NCI-H526 (cell line): ENCODE measurements around the gene COX19.

ENCODE experiments used
- DNase-seq, 2 experiments: peaks; one replicate each; lab custom pipeline; 2025; lab: John Stamatoyannopoulos, UW

Gene COX19, protein sequence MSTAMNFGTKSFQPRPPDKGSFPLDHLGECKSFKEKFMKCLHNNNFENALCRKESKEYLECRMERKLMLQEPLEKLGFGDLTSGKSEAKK

DNA sequence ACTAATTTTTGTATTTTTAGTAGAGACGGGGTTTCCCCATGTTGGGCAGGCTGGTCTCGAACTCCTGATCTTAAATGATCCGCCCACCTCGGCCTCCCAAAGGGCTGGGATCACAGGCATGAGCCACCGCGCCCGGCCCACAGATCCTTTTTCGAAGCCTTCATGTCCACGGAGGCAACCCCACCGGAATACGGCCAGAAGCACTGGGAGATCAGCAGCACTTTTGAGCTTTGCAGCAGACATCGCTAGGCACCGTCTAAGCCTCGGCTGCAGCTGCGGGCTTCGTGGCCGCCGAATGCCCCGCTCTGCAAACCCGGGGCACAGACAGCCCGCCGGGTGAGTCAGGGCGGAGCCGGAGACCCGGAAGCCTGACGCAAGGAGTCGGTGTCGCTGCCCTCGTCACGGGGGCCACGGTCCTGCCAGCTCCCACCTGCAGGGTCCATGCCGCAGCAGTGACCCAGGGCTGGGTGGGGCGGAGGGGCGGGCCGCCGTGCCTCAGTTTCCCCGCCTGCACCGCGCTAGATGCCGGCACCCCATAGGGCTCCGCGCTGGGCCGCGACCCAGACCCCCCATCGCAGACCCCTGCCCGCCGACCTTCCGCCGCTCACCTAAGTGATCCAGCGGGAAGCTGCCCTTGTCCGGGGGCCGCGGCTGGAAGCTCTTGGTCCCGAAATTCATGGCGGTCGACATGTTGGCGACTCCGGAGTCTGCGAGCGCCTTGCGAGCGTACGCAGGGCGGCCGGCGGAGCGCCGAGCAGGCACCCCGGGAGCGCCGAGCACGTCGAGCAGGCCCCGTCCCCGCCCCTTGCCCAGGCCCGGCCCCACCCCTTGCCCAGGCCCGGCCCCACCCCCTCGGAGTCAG is at the start of gene COX19:
Gene COX19, minus strand, starts transcription at position 730 of the 862 bp plus-strand sequence. Its CDS starts 40 bp downstream, at position 690.
- peak; percentile 42 to 93 for DNase-seq

DNA sequence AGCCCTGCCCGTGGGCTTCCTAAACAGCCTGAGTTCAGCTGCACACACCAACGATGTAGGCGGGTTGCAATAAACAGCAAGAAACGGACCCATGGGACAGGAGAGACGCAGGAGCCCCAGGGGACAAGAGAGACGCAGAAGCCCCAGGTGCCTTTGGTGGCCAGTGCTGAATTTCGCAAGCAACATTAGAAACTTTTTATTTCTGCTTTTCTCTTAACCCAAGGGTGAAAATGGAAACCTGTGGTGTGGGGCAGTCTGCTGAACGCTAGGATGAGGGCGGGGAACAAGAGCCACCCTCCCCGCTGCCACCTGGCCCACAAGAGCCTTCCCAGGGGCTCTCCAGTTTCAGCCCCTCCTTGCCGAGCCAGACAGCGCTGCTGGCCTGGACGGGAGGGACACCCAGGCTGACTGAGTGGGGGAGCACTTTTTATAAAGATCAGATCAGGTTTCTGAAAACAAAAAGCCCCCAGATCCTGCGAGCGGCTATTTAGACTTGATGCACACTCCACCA is 49.0 kb upstream of the COX19 start:
- no peak for DNase-seq

DNA sequence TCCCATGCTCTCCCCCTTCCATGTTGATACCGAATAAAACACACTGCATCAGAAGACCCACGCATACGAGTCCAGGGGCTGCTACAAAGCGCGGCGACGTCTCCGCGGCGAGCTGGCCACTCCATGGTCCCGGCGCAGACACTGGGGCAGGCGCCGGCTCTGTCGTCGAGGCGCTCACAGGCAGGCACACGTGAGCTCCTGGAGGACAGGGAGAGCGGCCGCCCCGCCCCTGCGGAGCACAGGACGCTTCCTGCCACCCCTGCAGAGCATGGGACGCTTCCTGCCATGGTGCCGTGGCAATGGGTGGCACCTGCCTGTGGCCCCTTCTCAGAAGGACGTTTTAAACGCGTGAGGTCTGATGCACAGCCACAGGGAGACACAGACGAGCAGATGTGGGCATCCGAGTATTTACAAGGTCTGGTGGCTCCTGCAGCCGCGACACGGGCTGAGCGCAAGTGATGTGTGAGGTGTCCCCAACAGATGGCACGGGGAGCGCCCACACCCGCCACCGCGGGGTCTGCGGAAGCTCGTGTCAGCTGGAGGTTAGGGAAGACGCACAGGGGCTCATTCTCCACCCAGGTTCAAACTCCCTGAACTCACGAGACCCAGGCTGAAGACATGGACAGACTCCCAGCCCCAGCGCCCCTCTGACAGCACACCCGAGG is 47.6 kb upstream of the COX19 start:
- no peak for DNase-seq

DNA sequence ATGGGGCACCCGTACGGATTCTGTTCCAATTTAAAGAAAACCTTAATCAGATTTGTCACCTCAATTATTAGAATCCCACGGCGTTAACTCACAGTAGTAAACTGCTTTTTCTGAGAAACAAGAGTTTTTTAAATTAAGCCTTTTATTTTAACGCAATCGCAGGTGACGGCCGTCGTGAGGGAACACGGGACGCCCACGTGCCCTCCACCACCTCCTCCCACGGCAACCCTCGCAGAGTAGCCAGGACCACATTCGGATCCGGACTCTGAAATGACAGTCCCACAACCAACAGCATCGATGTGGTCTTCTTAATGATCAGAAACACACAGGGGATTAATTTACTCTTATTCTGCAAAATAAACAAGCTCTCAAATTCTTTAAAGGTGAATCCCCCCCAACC is 47.0 kb upstream of the COX19 start:
- no peak for DNase-seq

DNA sequence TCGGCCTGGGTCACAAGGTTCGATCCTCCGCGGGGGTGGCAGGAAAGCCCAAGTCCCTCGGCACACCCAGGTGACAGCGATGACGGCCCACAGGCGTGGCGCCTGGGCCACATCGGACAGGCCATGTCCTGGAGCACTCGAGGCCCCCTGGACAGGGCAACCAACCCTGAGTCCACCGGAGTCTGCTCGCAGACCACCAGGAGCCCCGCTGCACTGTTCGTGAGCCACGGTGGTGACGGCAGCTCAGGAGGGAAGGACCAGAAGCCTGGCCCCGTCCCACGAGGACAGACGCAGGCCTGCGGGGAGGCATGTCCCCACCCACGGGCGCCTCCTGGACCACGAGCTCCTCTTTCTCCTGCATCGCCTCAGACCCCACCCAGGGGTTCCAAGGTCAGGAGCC is 46.6 kb upstream of the COX19 start:
- no peak for DNase-seq

DNA sequence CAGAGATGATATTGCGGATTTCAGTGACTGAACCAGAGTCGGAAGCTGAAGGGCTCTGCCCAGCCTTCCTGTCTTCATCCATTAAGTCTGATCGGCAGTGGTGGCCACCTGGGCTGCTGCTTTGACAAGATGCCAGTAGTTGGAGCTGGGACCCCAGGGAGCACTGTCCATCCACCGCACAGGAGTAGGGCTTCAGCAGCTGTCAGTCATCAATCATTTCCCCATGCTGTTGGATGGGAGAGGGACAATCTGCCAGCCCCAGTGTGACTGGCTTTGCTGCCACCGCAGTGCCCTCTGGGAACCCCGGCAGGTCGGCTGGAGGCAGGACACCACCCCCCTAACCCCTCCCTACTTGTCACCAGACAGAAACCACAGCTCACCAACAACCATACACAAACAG is 46.0 kb upstream of the COX19 start:
- no peak for DNase-seq

DNA sequence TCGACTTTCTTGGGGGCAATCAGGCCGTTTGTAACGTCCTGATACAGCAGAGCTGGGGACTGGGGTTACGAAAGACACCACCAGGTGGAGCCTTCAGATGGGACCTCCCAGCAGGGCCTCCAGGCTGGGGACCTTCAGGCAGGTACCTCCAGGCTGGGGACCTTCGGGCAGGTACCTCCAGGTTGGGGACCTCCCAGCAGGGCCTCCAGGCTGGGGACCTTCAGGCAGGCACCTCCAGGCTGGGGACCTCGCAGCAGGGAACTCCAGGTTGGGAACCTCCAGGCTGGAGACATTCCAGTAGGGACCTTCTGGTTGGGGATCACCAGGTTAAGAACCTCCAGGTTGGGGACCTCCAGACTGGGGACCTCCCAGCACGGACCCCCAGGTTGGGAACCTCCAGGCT is 45.5 kb upstream of the COX19 start:
- DNase-seq: no peak

DNA sequence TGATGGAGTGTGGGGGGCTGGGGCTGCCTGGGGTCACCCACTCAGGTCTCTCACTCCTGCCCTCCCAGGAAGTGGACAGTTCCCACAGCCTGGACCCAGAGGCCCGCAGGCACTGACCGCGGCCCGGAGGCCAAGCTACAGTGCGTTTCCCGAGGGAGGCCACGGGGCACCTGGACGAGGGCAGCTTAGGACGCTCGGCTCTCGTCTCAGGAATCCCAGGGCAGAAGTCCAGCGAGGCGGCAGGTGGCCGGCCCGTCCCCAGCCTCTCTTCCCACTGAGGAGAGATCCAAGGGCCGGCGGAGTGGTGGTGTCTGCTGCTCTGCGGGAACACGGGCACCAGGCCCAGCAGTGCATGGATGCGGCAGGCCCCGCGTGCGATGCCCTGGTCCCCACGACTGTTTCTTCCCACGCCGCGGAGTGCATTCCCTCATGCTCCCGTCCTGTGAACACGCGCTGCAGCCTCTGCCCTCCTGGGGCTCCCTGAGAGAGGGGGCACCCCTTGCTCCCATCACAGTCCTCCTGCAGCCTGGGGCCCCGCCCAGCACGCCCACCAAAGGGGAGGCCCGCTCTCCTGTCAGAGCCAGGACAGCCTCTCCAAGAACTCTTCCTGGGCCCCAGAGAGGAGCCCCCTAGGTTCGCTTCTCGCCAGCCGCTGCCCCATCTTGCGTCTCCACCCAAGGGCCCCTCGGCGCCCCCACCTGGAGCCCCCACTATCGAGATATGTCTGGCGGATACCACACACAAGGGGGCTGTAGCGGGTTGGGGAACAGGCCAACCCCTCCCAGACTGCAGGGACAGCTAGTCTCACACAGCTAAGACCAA is 44.7 kb upstream of the COX19 start:
- DNase-seq: no peak

DNA sequence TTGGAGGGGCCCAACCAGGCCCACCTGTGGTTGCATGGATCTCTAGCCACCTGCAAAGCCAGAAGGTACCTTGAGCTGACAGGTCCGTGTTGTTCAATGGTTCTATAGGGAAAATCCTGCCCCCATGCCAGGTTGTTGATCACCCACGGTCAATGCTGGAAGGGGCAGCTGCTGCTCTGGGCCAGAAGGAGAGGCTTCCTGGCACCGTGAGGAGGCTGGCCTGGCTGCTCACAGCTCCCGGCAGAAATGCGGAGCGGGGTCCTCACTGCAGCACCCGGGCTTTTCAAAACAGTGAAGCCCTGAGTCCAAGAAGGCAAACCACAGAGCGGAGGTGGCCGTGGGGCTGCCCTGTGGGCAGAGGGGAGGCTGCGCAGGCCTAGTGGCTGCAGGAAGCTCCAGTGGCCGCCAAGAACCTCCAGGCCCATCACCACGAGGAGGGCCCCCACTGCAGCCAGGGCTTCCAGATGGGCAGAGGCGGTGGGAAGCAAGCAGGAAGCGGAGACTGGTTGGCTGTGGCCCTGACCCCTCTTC is 44.0 kb upstream of the COX19 start:
- no peak for DNase-seq

DNA sequence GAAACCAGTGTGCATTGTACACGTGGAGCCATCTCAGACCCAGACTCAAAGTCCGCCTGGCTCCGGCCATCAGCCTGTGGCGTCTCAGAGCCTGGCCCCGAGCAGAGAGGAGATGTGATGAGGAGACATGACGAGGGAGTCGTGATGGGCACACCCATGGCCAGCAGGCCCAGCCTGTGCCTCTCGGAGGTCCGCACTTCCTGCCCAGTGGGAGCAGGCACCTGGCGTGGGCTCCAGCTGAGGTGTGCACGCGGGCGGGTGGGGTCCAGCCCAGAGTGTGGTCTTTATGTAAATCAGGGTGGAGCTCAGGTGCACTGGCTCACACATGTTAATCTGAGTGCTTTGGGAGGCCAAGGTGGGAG is 43.0 kb upstream of the COX19 start:
- no peak for DNase-seq

DNA sequence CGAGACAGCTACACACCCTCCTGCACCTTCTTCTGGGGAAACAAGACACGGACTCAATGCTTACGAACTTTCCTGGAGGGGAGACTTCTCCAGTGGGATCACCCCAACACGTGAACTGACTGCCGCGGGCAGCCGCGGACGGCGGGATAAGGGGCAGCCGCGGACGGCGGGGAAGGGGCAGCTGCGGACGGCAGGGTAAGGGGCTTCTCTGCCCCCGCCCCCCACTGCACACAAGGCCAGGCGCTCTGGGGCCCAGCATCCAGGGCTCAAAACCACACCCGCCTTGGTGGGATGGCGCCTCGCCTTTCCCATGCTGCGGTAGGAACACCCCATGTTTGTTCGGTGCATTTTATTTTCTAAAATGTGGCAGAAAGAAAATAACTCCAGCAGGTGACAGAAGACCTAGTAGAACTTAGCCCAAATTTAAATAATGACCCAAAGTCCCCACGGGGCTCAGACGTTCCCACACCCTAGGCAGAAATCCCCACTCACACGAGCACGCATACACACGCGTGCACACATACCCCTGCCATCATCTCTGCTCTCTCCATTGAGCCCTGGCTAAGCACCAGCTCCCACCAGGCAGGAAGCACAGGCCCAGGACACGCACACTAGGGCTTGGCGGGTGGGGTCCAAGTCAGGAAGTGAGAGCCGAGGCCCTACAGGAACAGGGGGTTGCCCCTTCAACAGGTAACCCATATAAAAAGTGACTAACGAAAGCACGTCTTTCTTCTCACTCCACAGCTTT is 42.4 kb upstream of the COX19 start:
- DNase-seq: no peak

DNA sequence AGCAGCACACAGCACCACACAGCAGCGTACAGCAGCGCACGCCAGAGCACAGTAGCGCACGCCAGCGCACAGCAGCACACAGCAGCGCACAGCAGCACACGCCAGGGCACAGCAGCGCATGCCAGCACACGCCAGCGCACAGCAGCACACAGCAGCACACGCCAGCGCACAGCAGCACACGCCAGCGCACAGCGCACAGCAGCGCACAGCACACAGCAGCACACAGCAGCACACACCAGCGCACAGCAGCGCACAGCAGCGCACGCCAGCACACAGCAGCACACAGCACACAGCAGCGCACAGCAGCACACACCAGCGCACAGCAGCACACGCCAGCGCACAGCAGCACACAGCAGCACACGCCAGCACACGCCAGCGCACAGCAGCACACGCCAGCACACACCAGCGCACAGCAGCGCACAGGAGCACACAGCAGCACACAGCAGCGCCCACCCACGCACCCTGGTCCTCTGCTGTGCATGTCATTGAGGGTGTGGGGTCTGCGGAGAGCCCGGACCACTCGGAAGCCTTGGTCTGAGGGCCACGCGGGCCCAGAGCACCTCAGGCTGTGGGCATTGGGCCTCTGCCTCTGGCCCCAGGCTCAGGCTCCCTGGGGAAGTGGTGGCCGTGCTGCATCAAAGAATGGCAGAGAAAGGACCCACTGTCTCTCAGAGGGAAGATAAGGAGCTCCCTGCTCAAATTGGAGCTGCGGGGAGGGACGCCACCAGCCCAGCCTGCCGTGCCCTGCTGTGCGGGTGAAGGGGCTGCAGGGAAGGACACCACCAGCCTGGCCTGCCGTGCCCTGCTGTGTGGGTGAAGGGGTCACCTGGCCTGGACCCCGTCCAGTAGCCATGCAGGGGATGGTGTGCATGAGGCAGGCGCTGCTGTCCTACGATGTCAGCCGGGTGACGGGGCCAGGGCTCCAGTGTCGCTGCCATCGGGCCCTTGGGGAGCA is 41.5 kb upstream of the COX19 start:
- no peak for DNase-seq

DNA sequence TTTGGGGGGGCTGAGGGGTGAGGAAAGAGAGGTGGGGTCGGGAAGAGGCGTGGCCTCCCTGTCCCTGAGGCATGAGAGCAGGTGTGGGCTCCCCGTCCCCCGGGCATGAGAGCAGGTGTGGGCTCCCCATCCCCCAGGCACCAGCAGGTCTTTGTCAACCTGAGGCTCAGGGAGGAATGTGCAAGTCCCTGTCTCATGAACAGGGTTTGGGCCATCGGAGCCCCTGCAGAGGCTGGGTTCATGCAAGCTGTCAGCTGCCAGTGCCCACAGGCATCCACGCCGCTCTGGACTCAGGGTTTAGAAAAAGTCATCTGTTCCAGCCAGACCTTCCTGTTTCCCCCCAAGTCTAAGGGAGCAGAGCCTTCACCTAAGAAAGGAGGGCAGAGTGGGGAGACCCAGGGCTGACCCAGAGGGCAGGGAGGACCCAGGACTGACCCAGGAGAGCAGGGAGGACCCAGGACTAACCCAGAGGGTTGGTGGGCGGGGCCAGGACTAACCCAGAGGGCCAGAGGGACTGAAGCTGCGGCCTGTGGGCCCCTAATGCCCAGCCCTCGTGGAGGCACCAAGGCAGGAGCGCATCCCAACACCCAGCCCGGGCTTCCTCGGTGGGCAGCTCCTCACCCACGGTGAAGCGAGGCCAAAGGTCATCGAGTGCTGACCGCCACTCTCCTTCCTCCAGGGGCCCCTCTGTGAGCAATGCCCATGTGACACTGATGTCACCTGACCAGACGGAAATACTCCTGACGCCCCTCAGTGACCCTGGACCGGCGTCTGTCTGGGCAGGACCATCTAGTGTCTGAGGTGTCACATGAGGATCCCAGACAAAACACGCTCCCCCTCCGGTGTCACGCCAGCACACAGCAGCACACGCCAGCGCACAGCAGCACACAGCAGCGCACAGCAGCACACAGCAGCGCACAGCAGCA is 40.1 kb upstream of the COX19 start:
- no peak for DNase-seq

DNA sequence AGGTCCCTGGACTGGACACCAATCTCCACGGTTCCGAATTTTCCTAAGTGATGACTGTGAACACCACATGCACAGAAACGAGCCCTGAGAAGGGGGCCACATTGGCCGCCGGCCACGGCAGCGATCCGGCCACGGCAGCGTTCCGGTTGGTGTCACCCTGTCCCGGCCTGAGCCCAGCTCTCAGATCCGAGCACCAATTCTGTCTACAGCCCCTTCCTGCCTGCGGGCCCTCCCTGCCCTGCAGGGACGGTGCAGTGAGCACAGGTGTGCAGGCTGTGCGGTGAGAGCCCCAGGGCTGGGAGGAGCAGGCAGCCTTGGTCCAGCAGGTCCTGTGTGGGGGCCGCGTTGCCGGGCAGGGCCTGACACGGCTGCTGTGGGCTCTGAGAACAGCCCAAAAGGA is 39.3 kb upstream of the COX19 start:
- DNase-seq: no peak

DNA sequence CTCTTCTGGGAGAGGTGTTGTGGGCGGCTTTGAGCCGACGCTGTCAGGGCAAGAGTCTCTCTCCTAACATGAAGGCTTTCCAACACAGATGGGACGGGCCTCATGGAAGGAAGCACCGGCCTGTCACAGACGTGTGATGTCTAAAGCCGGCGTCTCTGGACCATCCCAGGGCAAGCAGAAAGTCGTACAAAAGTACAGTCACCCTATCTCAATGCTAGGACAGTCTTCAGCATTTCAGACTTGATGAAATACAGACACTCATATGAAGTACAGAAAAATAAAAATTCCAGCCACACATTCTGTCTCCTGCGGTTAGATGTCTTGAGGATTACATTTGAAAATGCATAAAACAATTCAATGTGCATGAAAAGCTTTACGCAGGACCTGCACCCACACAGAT is 38.2 kb upstream of the COX19 start:
- no peak for DNase-seq

DNA sequence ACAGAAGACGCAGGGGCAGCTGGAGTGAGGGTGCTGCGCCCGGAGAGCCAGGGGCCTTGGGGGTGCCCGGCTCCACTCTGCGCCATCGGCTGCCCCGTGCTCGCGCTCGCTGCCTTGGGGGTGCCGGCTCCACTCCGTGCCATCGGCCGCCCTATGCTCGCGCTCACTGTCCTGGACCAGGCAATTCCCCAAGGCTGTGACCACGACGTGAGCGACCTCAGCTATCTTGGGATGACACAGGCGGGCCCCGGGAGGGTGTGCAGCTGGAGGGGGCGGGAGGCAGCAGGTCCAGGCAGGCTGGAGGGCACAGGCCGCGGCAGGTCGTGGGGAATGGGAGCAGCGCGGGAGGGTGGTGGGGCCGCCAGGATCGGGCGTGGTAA is 37.4 kb upstream of the COX19 start:
- no peak for DNase-seq

DNA sequence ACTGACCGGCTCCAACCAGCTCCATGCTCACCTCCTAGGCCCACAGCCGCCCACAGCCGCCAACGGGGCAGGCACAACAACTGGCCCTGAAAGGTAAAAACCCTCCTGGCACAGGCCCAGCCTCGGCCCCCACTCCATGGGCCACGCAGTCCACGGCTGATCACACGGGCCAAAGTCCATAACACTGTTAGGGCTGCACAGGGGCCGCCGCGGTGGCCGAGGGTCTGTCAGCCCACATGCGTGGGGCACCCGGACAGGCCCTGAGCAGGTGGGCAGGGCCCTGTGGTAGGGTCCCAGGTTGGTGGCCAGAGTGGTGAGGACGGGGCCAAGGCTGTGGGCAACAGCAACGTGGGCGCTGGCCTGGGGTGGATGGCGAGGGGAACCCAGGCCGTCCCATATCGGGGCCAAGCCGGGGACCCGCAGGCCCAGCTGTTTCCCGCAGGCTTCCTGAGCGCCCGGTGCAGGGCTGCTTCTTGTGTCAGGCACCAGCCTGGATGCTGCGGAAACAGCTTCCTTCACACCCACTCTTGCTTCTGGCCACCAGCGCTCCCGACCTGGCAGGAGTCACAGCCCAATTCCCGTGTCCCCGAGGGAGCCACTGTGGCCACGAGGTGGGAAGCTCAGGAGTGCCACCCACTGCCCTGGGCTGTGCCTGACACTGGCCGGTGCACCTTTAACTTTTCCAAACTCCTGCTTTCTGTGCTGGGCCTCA is 36.8 kb upstream of the COX19 start:
- DNase-seq: no peak

DNA sequence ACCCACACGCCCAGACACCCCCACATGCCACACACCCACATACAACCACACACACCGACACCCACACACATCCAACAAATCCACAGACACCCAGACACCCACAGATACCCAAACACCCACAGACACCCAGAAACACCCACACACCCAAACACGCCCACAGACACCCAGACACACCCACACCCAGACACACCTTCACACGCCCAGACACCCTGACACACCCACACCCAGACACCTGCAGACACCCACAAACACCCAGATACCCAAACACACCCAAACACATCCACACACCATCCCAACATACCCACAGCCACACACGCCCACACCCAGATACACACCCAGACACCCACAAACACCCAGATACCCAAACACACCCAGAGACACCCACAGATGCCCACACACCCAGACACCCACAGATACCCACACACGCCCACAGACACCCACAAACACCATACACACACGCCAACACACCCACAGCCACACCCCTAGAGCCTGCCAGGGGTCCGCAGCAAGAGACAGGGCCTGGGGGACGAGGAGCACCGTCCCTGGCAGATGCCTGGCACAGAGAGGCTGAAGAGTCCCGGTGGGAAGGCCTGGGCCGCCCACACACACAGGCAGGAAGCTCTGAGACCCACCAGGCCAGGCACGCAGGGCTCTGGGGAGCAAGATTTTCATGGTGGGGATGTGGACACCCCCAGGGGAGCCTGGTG is 36.1 kb upstream of the COX19 start:
- DNase-seq: no peak
